ENCODE results near the gene AKR7A2. TPM values are rescaled to one million over a fixed set of nuclear protein-coding genes. Genes with fewer than 3 reads are reported as not detected.

The AKR7A2 gene
- total and polyA plus RNA-seq, 2 experiments from 2014 or later: 157 to 195 TPM

DNA sequence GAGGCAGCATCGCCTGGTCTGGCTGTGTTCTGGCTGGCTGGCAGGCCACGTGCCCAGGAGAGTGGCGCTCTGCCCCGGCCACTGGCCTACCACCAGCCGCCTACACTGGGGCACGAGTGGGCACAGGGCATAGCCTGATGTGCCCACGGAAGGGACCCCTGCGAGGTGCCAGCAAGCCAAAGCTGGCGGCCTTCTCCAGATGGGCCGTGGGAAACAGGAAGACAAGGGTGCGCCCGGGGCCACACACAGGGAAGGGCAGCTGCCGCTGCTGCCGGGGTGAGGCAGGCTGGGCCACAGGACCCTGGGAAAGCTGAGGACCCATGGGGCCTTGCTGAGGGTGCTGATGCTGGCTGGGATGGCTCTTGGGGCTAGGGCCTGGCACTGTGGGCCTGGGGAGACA, 40.9 kb upstream of the AKR7A2 start:
- Histone ChIP-seq H3K4me1 (ENCODE audit: low read depth) (no peaks in the 10 kb centered on the region), H3K4me3 (no peak overlapping the region), H3K27me3 (no peaks in the 10 kb centered on the region), H3K9me3 (ENCODE audit: low read depth) (no peaks in the 10 kb centered on the region), H3K36me3 (peaks cover 46% of the 10 kb centered on the region), H3K27ac (no peak overlapping the region)
- no peak for DNase-seq (ENCODE audit: low read depth in 1 of 2, low spot score in 1 of 2)
- TF ChIP-seq, protein P1, sequence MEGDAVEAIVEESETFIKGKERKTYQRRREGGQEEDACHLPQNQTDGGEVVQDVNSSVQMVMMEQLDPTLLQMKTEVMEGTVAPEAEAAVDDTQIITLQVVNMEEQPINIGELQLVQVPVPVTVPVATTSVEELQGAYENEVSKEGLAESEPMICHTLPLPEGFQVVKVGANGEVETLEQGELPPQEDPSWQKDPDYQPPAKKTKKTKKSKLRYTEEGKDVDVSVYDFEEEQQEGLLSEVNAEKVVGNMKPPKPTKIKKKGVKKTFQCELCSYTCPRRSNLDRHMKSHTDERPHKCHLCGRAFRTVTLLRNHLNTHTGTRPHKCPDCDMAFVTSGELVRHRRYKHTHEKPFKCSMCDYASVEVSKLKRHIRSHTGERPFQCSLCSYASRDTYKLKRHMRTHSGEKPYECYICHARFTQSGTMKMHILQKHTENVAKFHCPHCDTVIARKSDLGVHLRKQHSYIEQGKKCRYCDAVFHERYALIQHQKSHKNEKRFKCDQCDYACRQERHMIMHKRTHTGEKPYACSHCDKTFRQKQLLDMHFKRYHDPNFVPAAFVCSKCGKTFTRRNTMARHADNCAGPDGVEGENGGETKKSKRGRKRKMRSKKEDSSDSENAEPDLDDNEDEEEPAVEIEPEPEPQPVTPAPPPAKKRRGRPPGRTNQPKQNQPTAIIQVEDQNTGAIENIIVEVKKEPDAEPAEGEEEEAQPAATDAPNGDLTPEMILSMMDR (IDR thresholded peaks at IDR 0.05; ENCODE audit: low read depth, low read length): no peak

DNA sequence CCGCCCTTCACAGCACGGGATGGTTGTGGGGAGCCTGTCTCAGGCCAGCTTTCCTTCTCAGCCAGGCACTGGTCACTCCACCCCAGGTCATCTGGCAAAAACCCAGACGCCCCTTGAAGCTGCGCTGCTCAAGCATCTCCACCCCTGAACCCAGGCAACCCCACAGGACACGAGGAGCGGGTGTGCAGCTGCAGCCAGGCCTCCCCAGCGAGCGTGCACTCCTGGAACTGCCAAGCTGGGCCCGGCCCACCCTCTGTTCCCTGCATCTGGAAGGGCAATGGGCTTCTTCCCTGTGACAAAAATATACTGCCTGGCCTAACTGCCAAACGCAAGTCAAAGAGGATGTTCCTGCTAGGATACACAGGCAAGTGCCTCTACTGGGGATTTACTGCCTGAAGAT, 39.9 kb upstream of the AKR7A2 start:
- TF ChIP-seq, protein P1 (IDR thresholded peaks at IDR 0.05; ENCODE audit: low read depth, low read length): no peak
- Histone ChIP-seq H3K27ac (no peak overlapping the region), H3K4me1 (ENCODE audit: low read depth) (no peaks in the 10 kb centered on the region), H3K9me3 (ENCODE audit: low read depth) (no peaks in the 10 kb centered on the region), H3K36me3 (peaks cover 41% of the 10 kb centered on the region), H3K27me3 (no peaks in the 10 kb centered on the region), H3K4me3 (no peak overlapping the region)
- no peak for DNase-seq (ENCODE audit: low read depth in 1 of 2, low spot score in 1 of 2)

DNA sequence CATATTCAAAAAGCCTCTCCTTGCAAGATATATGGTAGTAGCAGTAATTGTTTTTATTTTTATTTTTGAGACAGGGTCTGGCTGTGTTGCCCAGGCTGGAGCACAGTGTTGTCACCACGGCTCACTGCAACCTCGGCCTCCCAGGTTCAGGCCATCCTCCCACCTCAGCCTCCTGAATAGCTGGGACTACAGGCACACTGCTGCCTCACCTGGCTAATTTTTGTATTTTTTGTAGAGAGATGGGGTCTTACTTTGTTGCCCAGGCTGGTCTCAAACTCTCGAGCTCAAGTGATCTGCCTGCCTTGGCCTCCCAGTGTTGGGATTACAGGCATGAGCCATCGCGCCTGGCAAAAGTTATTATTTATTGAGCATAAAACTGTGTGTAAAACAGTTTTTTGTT, 38.6 kb upstream of the AKR7A2 start:
- H3K36me3 ChIP-seq: peaks cover 30% of the 10 kb centered on the region
- H3K27ac ChIP-seq: no peak overlapping the region
- H3K4me3 ChIP-seq: no peak overlapping the region
- no peaks in the 10 kb centered on the region for H3K9me3 ChIP-seq (ENCODE audit: low read depth)
- DNase-seq (ENCODE audit: low read depth in 1 of 2, low spot score in 1 of 2): no peak
- no peaks in the 10 kb centered on the region for H3K27me3 ChIP-seq
- no peaks in the 10 kb centered on the region for H3K4me1 ChIP-seq (ENCODE audit: low read depth)
- TF ChIP-seq, protein P1 (IDR thresholded peaks at IDR 0.05; ENCODE audit: low read depth, low read length): no peak

DNA sequence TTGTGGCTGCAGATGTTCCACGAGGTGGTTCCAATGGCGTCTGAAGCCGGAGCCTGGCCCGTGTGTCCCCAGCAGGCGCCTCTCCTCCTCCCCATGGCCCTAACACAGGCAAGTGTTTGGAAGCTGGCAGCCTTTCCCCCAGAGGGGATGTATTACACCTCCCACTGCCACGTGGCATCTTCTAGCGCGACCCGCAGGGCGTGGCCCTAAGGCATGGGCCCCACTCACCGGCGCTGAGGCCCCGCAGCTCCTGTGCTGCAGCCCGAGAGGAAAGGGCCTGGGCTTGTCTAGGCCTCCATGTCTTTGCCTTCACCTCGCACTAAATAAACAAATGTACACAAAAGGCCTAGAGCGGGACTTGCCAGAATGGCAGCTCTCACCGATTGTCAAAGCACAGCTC, 38.1 kb upstream of the AKR7A2 start:
- Histone ChIP-seq H3K36me3 (peaks cover 28% of the 10 kb centered on the region), H3K9me3 (ENCODE audit: low read depth) (no peaks in the 10 kb centered on the region), H3K4me1 (ENCODE audit: low read depth) (no peaks in the 10 kb centered on the region), H3K27me3 (no peaks in the 10 kb centered on the region), H3K27ac (no peak overlapping the region), H3K4me3 (no peak overlapping the region)
- no peak for DNase-seq (ENCODE audit: low read depth in 1 of 2, low spot score in 1 of 2)
- TF ChIP-seq, protein P1 (IDR thresholded peaks at IDR 0.05; ENCODE audit: low read depth, low read length): no peak

DNA sequence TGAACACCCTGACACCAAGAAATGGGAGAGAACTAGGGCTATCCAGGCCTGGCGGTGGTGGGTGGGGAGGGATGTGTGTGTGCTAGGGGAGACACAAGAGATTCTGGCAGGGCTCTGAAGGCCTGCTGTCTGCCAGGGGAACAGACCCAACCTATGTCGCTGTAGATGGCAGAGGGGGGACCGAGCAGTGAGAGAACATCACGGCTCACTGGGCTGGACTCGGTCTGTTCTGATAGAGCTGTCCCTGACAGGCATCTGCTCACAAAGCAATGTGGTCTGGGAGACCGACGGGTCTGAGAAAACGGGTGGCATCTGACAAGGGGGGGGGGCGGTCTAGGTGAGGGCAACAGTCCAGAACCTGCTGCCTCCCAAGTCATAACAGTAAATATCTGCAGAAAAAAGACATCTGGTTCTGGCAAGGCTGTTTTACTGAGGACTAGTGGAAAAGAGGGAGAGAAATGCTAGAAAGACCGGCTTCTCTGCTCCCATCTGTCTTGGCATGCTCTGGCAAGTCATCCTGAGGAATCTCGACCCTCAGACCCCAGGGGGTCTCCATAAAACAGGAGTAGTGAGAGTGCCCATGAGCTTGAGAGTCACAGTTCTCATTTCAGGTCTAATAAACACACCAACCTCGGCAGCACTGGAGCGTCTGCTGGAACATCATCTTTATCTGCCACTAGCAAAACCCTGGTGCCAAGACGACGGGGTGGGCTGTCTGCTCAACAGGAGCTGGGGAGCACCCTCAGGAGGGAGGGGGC, 36.7 kb upstream of the AKR7A2 start:
- DNase-seq (ENCODE audit: low read depth in 1 of 2, low spot score in 1 of 2): no peak
- TF ChIP-seq, protein P1 (IDR thresholded peaks at IDR 0.05; ENCODE audit: low read depth, low read length): no peak
- Histone ChIP-seq H3K4me1 (ENCODE audit: low read depth) (no peaks in the 10 kb centered on the region), H3K27ac (no peak overlapping the region), H3K27me3 (no peaks in the 10 kb centered on the region), H3K4me3 (no peak overlapping the region), H3K36me3 (peaks cover 26% of the 10 kb centered on the region), H3K9me3 (ENCODE audit: low read depth) (no peaks in the 10 kb centered on the region)
